Tibial nerve (tissue), 3 donors: ENCODE measurements around the gene ATP5F1C.

Experiments used
- POLR2A ChIP-seq, 2 donors: fragments of 450-650 bp; IDR thresholded peaks; one replicate each; pipeline ENCODE4 v1.6.1; 2017; ENCODE audit warnings: antibody characterized with exemption in 2 of 2, mild to moderate bottlenecking in 2 of 2, moderate library complexity in 2 of 2
- TF ChIP-seq, protein P1 (sequence below), 5 experiments: fragments of 200-600 bp in 3 of 5; fragments of 450-650 bp in 2 of 5; sonication (generic) in 3 of 5; IDR thresholded peaks; one replicate each; pipeline ENCODE4 v1.5.1; 2016 to 2019; ENCODE audit warnings: antibody characterized with exemption in 5 of 5, mild to moderate bottlenecking in 3 of 5, moderate library complexity in 2 of 5

DNA sequence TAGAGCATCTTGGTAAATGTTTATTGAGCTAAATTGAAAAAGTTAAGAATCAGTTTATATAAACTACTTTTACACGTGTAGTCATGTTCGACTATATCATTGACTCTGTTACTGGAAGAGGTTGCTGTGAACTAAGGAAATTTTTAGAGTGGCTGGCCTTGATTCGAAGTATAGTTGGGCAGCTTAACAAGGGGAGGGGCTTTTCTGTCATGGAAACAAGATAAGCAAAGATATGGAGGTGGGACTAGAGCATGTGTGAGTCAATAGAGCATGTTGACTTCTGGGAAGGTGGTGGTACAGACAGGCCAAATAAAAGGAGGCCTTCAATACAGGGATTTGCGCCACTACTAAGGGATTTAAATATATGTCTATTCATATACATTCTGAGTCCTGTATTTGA is 7.6 kb downstream of the ATP5F1C start:
- TF ChIP-seq, protein P1, sequence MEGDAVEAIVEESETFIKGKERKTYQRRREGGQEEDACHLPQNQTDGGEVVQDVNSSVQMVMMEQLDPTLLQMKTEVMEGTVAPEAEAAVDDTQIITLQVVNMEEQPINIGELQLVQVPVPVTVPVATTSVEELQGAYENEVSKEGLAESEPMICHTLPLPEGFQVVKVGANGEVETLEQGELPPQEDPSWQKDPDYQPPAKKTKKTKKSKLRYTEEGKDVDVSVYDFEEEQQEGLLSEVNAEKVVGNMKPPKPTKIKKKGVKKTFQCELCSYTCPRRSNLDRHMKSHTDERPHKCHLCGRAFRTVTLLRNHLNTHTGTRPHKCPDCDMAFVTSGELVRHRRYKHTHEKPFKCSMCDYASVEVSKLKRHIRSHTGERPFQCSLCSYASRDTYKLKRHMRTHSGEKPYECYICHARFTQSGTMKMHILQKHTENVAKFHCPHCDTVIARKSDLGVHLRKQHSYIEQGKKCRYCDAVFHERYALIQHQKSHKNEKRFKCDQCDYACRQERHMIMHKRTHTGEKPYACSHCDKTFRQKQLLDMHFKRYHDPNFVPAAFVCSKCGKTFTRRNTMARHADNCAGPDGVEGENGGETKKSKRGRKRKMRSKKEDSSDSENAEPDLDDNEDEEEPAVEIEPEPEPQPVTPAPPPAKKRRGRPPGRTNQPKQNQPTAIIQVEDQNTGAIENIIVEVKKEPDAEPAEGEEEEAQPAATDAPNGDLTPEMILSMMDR (IDR thresholded peaks at IDR 0.05), result no peak
- no peak for TF ChIP-seq POLR2A (IDR thresholded peaks at IDR 0.05)
